Measurements from ENCODE around the gene S100A13. TPM values are rescaled to one million over a fixed set of nuclear protein-coding genes. Genes with fewer than 3 reads are reported as not detected.

The S100A13 gene
- total RNA-seq, 2 experiments from 2014 or later, result 8.1 to 9.4 TPM

DNA sequence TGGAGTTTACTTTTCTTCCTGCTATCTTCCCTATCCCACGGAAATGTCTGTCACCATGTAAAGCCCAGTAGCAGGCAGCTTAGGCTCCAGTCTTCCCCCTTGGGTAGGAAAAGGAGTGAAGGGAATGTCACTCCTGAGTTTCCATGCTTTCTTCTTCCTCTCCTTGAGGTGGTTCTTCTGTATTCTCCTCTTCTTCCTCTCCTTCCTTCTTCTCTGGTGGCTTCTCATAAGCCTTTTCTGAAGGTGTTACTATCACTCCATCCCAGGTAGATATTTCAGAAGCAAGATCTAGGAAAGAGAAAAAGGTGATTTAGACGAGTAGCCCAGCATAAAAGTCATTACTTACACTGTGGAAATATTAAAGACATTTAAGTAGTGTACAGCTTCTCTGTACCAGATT is 35.0 kb upstream of the S100A13 start:
- DNase-seq, result no peak
- intact Hi-C loops (cut with micrococcal nuclease), result no loop called here
- Mint-ChIP-seq H3K36me3 (ENCODE audit: low read depth) (peaks cover 55% of the 10 kb centered on the region), H3K9me3 (no peaks in the 10 kb centered on the region), H3K27ac (peak overlapping the region; percentile 60), H3K4me1 (ENCODE audit: low read depth) (peaks cover 13% of the 10 kb centered on the region), H3K27me3 (no peaks in the 10 kb centered on the region), H3K4me3 (no peak overlapping the region)
- no peak for ATAC-seq
- TF ChIP-seq, protein P1, sequence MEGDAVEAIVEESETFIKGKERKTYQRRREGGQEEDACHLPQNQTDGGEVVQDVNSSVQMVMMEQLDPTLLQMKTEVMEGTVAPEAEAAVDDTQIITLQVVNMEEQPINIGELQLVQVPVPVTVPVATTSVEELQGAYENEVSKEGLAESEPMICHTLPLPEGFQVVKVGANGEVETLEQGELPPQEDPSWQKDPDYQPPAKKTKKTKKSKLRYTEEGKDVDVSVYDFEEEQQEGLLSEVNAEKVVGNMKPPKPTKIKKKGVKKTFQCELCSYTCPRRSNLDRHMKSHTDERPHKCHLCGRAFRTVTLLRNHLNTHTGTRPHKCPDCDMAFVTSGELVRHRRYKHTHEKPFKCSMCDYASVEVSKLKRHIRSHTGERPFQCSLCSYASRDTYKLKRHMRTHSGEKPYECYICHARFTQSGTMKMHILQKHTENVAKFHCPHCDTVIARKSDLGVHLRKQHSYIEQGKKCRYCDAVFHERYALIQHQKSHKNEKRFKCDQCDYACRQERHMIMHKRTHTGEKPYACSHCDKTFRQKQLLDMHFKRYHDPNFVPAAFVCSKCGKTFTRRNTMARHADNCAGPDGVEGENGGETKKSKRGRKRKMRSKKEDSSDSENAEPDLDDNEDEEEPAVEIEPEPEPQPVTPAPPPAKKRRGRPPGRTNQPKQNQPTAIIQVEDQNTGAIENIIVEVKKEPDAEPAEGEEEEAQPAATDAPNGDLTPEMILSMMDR (IDR thresholded peaks at IDR 0.05), result no peak
- ChIA-PET CTCF (interaction anchor here (1.2 kb wide), 1 partner anchor 152 kb away, joined by 4 read pairs; no protein-coding TSS in a partner anchor), POLR2A (interaction anchor here (1.0 to 5.6 kb wide), 6 partner anchors 12 to 118 kb away, joined by 3 to 44 read pairs (median 4); no protein-coding TSS in a partner anchor)

DNA sequence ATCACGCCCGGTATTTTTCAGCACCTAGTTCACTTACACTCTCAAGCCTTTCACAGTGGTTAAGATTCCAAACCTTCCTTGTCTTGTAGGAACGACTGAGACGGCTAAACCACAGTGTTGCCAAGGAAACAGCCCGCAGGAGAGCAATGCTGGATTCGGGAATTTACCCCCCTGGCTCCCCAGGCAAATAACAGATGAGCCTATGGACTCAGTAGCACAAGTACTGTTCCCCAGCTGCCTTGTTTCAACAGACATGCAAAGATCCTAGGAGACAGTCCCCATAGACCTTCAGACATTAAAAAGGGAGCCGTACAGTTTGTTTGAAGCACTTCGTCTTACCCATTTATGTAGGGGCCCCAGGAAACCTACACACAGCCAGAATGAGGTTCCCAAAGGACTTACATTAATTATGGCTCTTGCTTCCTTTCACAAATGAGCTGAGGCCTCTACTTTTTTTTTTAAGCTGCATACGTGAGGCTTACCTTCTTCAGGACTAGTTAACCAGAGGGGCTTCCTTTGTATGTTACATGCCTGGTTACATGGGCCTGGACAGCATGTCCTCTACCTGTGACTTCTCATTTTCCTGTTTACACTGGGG is 33.9 kb upstream of the S100A13 start:
- ChIA-PET CTCF (interaction anchor here (0.8 to 1.2 kb wide), 2 partner anchors 94 to 151 kb away, joined by 3 to 4 read pairs; no protein-coding TSS in a partner anchor), POLR2A (interaction anchor here (0.7 to 5.6 kb wide), 11 partner anchors 8 to 140 kb away, joined by 3 to 44 read pairs (median 5); partner anchors contain the start of genes ILF2 and S100A1)
- ATAC-seq (no peak), DNase-seq (no peak)
- intact Hi-C loops (cut with micrococcal nuclease), result no loop called here
- peaks cover 47% of the 10 kb centered on the region for H3K36me3 Mint-ChIP-seq (ENCODE audit: low read depth)
- H3K4me1 Mint-ChIP-seq (ENCODE audit: low read depth), result peaks cover 12% of the 10 kb centered on the region
- no peaks in the 10 kb centered on the region for H3K27me3 Mint-ChIP-seq
- no peaks in the 10 kb centered on the region for H3K9me3 Mint-ChIP-seq
- peak overlapping the region; percentile 60 for H3K27ac Mint-ChIP-seq
- H3K4me3 Mint-ChIP-seq, result peak overlapping the region; percentile 29
- TF ChIP-seq, protein P1 (IDR thresholded peaks at IDR 0.05), result no peak

DNA sequence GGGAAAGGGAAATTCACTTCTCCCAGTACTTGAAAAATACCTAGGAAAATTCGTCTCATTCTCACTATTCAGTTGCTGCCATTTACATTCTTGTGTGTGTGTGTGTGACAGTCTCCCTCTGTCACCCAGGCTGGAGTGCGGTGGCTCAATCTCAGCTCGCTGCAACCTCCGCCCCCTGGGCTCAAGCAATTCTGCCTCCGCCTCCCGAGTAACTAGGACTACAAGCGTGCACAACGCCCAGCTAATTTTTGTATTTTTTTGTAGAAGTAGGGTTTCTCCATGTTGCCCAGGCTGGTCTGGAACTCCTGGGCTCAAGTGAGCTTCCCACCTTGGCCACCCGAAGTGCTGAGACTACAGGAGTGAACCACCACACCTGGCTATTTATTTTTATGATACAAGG is 32.4 kb upstream of the S100A13 start:
- DNase-seq (no peak), ATAC-seq (no peak)
- ChIA-PET CTCF (interaction anchor here (0.9 to 2.1 kb wide), 4 partner anchors 25 to 149 kb away, joined by 3 to 8 read pairs (median 6); partner anchors contain the start of gene CHTOP), POLR2A (interaction anchor here (0.7 to 5.6 kb wide), 9 partner anchors 8 to 331 kb away, joined by 3 to 44 read pairs (median 8); partner anchors contain the start of genes CHTOP, ILF2 and RPS27)
- peaks cover 12% of the 10 kb centered on the region for H3K4me1 Mint-ChIP-seq (ENCODE audit: low read depth)
- TF ChIP-seq, protein P1 (IDR thresholded peaks at IDR 0.05), result no peak
- peaks cover 33% of the 10 kb centered on the region for H3K36me3 Mint-ChIP-seq (ENCODE audit: low read depth)
- H3K4me3 Mint-ChIP-seq, result peak overlapping the region; percentile 98
- no peaks in the 10 kb centered on the region for H3K9me3 Mint-ChIP-seq
- H3K27me3 Mint-ChIP-seq, result no peaks in the 10 kb centered on the region
- H3K27ac Mint-ChIP-seq, result peak overlapping the region; percentile 96
- intact Hi-C loops (cut with micrococcal nuclease), result no loop called here

DNA sequence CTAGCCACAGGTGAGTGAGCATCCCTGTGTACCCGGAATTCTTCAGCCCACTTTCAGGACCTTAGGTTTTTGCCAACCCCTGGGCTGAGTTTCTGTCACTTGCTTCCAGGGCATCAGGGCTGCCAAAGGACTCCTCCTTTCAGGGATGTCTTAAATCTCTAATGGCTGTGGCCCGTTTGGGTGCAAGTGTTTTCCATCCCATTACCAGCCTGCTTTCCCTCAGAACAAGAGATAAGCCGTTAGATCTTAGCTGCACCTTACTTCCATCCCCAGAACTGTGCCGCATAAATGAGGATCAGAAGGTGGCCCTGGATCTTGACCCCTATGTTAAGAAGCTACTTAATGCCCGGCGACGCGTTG is 31.9 kb upstream of the S100A13 start:
- peak overlapping the region; percentile 96 for H3K27ac Mint-ChIP-seq
- CTCF ChIA-PET, result interaction anchor here (0.8 to 2.1 kb wide), 6 partner anchors 10 to 149 kb away, joined by 3 to 8 read pairs (median 4); partner anchors contain the start of gene CHTOP
- TF ChIP-seq, protein P1 (IDR thresholded peaks at IDR 0.05), result no peak
- POLR2A ChIA-PET, result interaction anchor here (0.8 to 5.6 kb wide), 7 partner anchors 9 to 126 kb away, joined by 3 to 44 read pairs (median 9); partner anchors contain the start of genes CHTOP and ILF2
- H3K4me1 Mint-ChIP-seq (ENCODE audit: low read depth), result peaks cover 12% of the 10 kb centered on the region
- H3K36me3 Mint-ChIP-seq (ENCODE audit: low read depth), result peaks cover 29% of the 10 kb centered on the region
- H3K27me3 Mint-ChIP-seq, result no peaks in the 10 kb centered on the region
- no peaks in the 10 kb centered on the region for H3K9me3 Mint-ChIP-seq
- no peak for DNase-seq
- peak overlapping the region; percentile 98 for H3K4me3 Mint-ChIP-seq
- intact Hi-C loops (cut with micrococcal nuclease), result no loop called here
- no peak for ATAC-seq
